Neural progenitor cell (in vitro differentiated cells): ENCODE measurements around the gene BRINP3.

Source experiments
- EZH2 ChIP-seq: fragments of 200-600 bp; sonication (generic); IDR thresholded peaks from 2 replicates; pipeline ENCODE4 v1.6.1; 2017; ENCODE audit warnings: antibody characterized with exemption, mild to moderate bottlenecking, moderate library complexity
- TF ChIP-seq, protein P1 (sequence below): fragments of 200-600 bp; sonication (generic); IDR thresholded peaks from 2 replicates; pipeline ENCODE4 v1.5.1; 2017; ENCODE audit warnings: antibody characterized with exemption, mild to moderate bottlenecking

DNA sequence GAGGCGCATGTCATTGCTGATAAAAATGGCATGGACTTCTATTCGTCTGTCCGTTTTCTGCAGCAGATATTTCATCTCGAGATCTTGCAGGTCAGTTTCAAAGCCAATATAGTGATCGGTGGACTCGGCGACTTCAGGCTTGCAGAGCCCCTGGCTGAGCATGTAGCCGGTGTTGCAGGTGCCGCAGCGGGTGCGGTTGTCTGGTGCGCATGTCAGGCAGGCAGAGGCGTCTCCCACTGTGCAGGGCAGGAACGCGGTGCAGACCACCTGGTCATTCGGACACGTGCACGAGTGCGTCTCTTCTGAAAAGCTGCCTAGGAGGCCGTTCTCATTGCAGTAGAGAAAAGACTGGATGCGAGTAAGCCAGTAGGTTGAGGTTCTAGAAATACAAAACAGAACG is 378.9 kb downstream of the BRINP3 start:
- TF ChIP-seq, protein P1, sequence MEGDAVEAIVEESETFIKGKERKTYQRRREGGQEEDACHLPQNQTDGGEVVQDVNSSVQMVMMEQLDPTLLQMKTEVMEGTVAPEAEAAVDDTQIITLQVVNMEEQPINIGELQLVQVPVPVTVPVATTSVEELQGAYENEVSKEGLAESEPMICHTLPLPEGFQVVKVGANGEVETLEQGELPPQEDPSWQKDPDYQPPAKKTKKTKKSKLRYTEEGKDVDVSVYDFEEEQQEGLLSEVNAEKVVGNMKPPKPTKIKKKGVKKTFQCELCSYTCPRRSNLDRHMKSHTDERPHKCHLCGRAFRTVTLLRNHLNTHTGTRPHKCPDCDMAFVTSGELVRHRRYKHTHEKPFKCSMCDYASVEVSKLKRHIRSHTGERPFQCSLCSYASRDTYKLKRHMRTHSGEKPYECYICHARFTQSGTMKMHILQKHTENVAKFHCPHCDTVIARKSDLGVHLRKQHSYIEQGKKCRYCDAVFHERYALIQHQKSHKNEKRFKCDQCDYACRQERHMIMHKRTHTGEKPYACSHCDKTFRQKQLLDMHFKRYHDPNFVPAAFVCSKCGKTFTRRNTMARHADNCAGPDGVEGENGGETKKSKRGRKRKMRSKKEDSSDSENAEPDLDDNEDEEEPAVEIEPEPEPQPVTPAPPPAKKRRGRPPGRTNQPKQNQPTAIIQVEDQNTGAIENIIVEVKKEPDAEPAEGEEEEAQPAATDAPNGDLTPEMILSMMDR: no peak
- TF ChIP-seq EZH2: no peak
